Thymus (tissue), 11 donors: ENCODE results near the gene NAT14. TPM values are rescaled to one million over a fixed set of nuclear protein-coding genes. Genes with fewer than 3 reads are reported as not detected.

Experiments used
- DNase-seq, 9 donors: peaks; one replicate each; pipeline ENCODE4 v3.0.0-alpha.2; 2013; ENCODE audit warnings: low spot score in 9 of 9, low read depth in 6 of 9, missing footprints in 1 of 9
- H3K27ac ChIP-seq, 2 donors: one replicate each; pipeline ENCODE4 v1.5.1; 2013; ENCODE audit warnings: control low read depth in 1 of 2, low read depth in 1 of 2, low read length in 1 of 2, mild to moderate bottlenecking in 1 of 2, moderate library complexity in 1 of 2
- H3K27me3 ChIP-seq, 2 donors: one replicate each; pipeline ENCODE4 v1.5.1; 2013; ENCODE audit warnings: low read length in 1 of 2; ENCODE audit not compliant: control insufficient read depth in 2 of 2, insufficient read depth in 1 of 2
- H3K36me3 ChIP-seq, 2 donors: one replicate each; pipeline ENCODE4 v1.5.1; 2013; ENCODE audit warnings: low read length in 1 of 2, mild to moderate bottlenecking in 1 of 2, moderate library complexity in 1 of 2; ENCODE audit not compliant: control insufficient read depth in 2 of 2, insufficient read depth in 2 of 2
- H3K4me1 ChIP-seq, 2 donors: one replicate each; pipeline ENCODE4 v1.5.1; 2013; ENCODE audit warnings: low read length in 2 of 2; ENCODE audit not compliant: control insufficient read depth in 2 of 2, insufficient read depth in 2 of 2
- H3K4me3 ChIP-seq, 2 donors: one replicate each; pipeline ENCODE4 v1.5.1; 2013; ENCODE audit warnings: low read length in 2 of 2, control low read depth in 1 of 2, mild to moderate bottlenecking in 1 of 2
- H3K9me3 ChIP-seq, 2 donors: one replicate each; pipeline ENCODE4 v1.5.1; 2013; ENCODE audit warnings: low read length in 1 of 2, mild to moderate bottlenecking in 1 of 2; ENCODE audit not compliant: control insufficient read depth in 2 of 2, insufficient read depth in 1 of 2
- WGBS: extraction: QIAGEN DNeasy Blood & Tissue Kit; methylation state at CpG from one replicate; pipeline ENCODE4 v1.1.7; 2013; 5-methylcytosine and 5-hydroxymethylcytosine counted together
- polyA plus RNA-seq: library from polyadenylated mRNA; stranded (reverse); fragments of 200-250 nt; gene quantifications from one replicate; pipeline ENCODE4 v1.2.3, GENCODE V29; 2013
- total RNA-seq: library from RNA; stranded (reverse); fragments of 120-200 nt; gene quantifications from one replicate; pipeline ENCODE4 v1.2.4, GENCODE V29; 2013
- donor health status: healthy.

Gene NAT14
- total and polyA plus RNA-seq, 2 donors = 58.2 to 116 TPM

- Histone ChIP-seq H3K4me3 (no peak overlapping the region), H3K36me3 (peaks cover 8 to 25% of the 10 kb centered on the region in 2 donors), H3K27me3 (no peaks in the 10 kb centered on the region), H3K9me3 (peaks cover 0 to 30% of the 10 kb centered on the region in 2 donors), H3K27ac (no peak overlapping the region), H3K4me1 (peaks cover 8 to 27% of the 10 kb centered on the region in 2 donors)
- DNase-seq = no peak
- WGBS = 98% methylated on average over 26 of the region's 26 CpGs
Observed at GRCh38 chr19:55500368-55500952, 15.5 kb downstream of the NAT14 start.

GRCh38 chr19:55502197-55502952 is 17.4 kb downstream of the NAT14 start:
- H3K4me1 ChIP-seq = peaks cover 8 to 27% of the 10 kb centered on the region in 2 donors
- H3K27ac ChIP-seq = no peak overlapping the region
- no peak for DNase-seq
- H3K27me3 ChIP-seq = no peaks in the 10 kb centered on the region
- 96% methylated on average over 9 of the region's 9 CpGs for WGBS
- H3K36me3 ChIP-seq = peaks cover 8 to 25% of the 10 kb centered on the region in 2 donors
- H3K9me3 ChIP-seq = peaks cover 0 to 30% of the 10 kb centered on the region in 2 donors
- no peak overlapping the region for H3K4me3 ChIP-seq

- 83% methylated on average over 17 of the region's 17 CpGs for WGBS
- peaks cover 8 to 24% of the 10 kb centered on the region in 2 donors for H3K4me1 ChIP-seq
- peak in 1 of 9 donors; percentile 28 for DNase-seq
- H3K27ac ChIP-seq = no peak overlapping the region
- H3K36me3 ChIP-seq = peaks cover 8 to 25% of the 10 kb centered on the region in 2 donors
- H3K27me3 ChIP-seq = no peaks in the 10 kb centered on the region
- no peak overlapping the region for H3K4me3 ChIP-seq
- peaks cover 0 to 30% of the 10 kb centered on the region in 2 donors for H3K9me3 ChIP-seq
Observed at GRCh38 chr19:55503157-55503501, 18.1 kb downstream of the NAT14 start.

GRCh38 chr19:55503502-55504251 is 18.7 kb downstream of the NAT14 start:
- WGBS = 14% methylated on average over 64 of the region's 64 CpGs
- DNase-seq = peak; percentile 83 to 96 (median 90)
- Histone ChIP-seq H3K4me3 (peak overlapping the region; percentile 47 to 62), H3K4me1 (peaks cover 8 to 18% of the 10 kb centered on the region in 2 donors), H3K27ac (peak overlapping the region; percentile 85 to 86), H3K27me3 (no peaks in the 10 kb centered on the region), H3K9me3 (peaks cover 0 to 30% of the 10 kb centered on the region in 2 donors), H3K36me3 (peaks cover 8 to 25% of the 10 kb centered on the region in 2 donors)

- Histone ChIP-seq H3K4me3 (peak overlapping the region in 1 of 2 donors; percentile 62), H3K27ac (no peak overlapping the region)
- WGBS = 39% methylated on average over 13 of the region's 13 CpGs
Observed at GRCh38 chr19:55504252-55504603, 19.2 kb downstream of the NAT14 start.

GRCh38 chr19:55504981-55505380 is 20.0 kb downstream of the NAT14 start:
- WGBS = 88% methylated on average over 11 of the region's 11 CpGs
- no peak for DNase-seq
- H3K4me3 ChIP-seq = no peak overlapping the region
- peaks cover 5 to 16% of the 10 kb centered on the region in 2 donors for H3K36me3 ChIP-seq
- peaks cover 0 to 30% of the 10 kb centered on the region in 2 donors for H3K9me3 ChIP-seq
- H3K4me1 ChIP-seq = peaks cover 8 to 14% of the 10 kb centered on the region in 2 donors
- no peaks in the 10 kb centered on the region for H3K27me3 ChIP-seq
- H3K27ac ChIP-seq = no peak overlapping the region

More at GRCh38 chr19:55504252-55504603, 19.2 kb downstream of the NAT14 start:
- Histone ChIP-seq H3K4me1 (peaks cover 8 to 14% of the 10 kb centered on the region in 2 donors), H3K9me3 (peaks cover 0 to 30% of the 10 kb centered on the region in 2 donors), H3K27me3 (no peaks in the 10 kb centered on the region), H3K36me3 (peaks cover 8 to 20% of the 10 kb centered on the region in 2 donors)
- no peak for DNase-seq

- Histone ChIP-seq H3K27me3 (peaks cover 0 to 6% of the 10 kb centered on the region in 2 donors), H3K27ac (no peak overlapping the region), H3K4me1 (peaks cover 8 to 12% of the 10 kb centered on the region in 2 donors), H3K36me3 (peaks cover 0 to 5% of the 10 kb centered on the region in 2 donors), H3K9me3 (peaks cover 0 to 10% of the 10 kb centered on the region in 2 donors), H3K4me3 (no peak overlapping the region)
- no peak for DNase-seq
- WGBS = 72% methylated on average over 10 of the region's 10 CpGs
Observed at GRCh38 chr19:55508120-55508519, 23.1 kb downstream of the NAT14 start.

- peak overlapping the region; percentile 13 to 46 for H3K4me3 ChIP-seq
- H3K36me3 ChIP-seq = peaks cover 0 to 5% of the 10 kb centered on the region in 2 donors
- H3K27me3 ChIP-seq = peaks cover 0 to 5% of the 10 kb centered on the region in 2 donors
- 12% methylated on average over 61 of the region's 61 CpGs for WGBS
- H3K4me1 ChIP-seq = peaks cover 5% of the 10 kb centered on the region in 2 donors
- H3K9me3 ChIP-seq = no peaks in the 10 kb centered on the region
- H3K27ac ChIP-seq = peak overlapping the region in 1 of 2 donors; percentile 74
- peak; percentile 55 to 91 (median 71) for DNase-seq
Observed at GRCh38 chr19:55516878-55517620, 32.1 kb downstream of the NAT14 start.
